HEK293 (cell line): Measurements from ENCODE around the gene SMURF2.

Source experiments
- CTCF ChIA-PET: fragments of 350-600 bp; formaldehyde crosslinking; extraction: SDS; loops from one replicate; lab custom pipeline; 2021; ENCODE audit warnings: antibody characterized with exemption; lab: Yijun Ruan, JAX
- POLR2A ChIA-PET: fragments of 300-600 bp; formaldehyde crosslinking; extraction: SDS; loops from one replicate; lab custom pipeline; 2020; ENCODE audit warnings: antibody characterized with exemption, inconsistent platforms; lab: Yijun Ruan, JAX
- H3K27ac ChIP-seq: fragments of 200-500 bp; sonication (Bioruptor generic); 2 replicates; pipeline ENCODE4 v1.5.1; 2014; ENCODE audit warnings: low read depth, low read length, control low read depth, inconsistent platforms; ENCODE audit errors: extremely low read depth
- H3K36me3 ChIP-seq, 2 experiments: fragments of 200-500 bp in 1 of 2; sonication (Bioruptor generic) in 1 of 2; 1 replicate in 1 of 2; 2 replicates in 1 of 2; pipeline ENCODE4 v1.5.1; 2014 to 2017; ENCODE audit warnings: inconsistent platforms in 2 of 2, low read length in 2 of 2; ENCODE audit not compliant: control insufficient read depth in 2 of 2, insufficient read depth in 1 of 2
- H3K4me1 ChIP-seq: fragments of 200-500 bp; sonication (Bioruptor generic); 2 replicates; pipeline ENCODE4 v1.5.1; 2014; ENCODE audit warnings: mild to moderate bottlenecking, low read length, inconsistent platforms; ENCODE audit not compliant: control insufficient read depth, insufficient read depth
- H3K4me3 ChIP-seq: 2 replicates; pipeline ENCODE4 v1.5.1; 2011; ENCODE audit warnings: low read depth, mild to moderate bottlenecking, control low read depth, low read length, moderate library complexity
- H3K9me3 ChIP-seq: fragments of 200-500 bp; sonication (Bioruptor generic); 2 replicates; pipeline ENCODE4 v1.5.1; 2014; ENCODE audit warnings: low read depth, low read length, inconsistent platforms; ENCODE audit not compliant: control insufficient read depth, insufficient read depth
- YY1 ChIP-seq: fragments of 450-650 bp; formaldehyde crosslinking; IDR thresholded peaks from 2 replicates; pipeline ENCODE4 v1.5.1; 2018; ENCODE audit warnings: missing biosample characterization, missing genetic modification characterization
- ZNF221 ChIP-seq: fragments of 450-650 bp; formaldehyde crosslinking; IDR thresholded peaks from 2 replicates; pipeline ENCODE4 v1.5.1; 2017; ENCODE audit warnings: missing biosample characterization, missing genetic modification characterization, borderline replicate concordance
- ZNF24 ChIP-seq: fragments of 450-650 bp; formaldehyde crosslinking; IDR thresholded peaks from 2 replicates; pipeline ENCODE4 v1.5.1; 2016; ENCODE audit warnings: missing biosample characterization, missing genetic modification characterization
- ZNF248 ChIP-seq: fragments of 450-650 bp; formaldehyde crosslinking; IDR thresholded peaks from 2 replicates; pipeline ENCODE4 v1.5.1; 2017; ENCODE audit warnings: missing biosample characterization, missing genetic modification characterization
- ZNF473 ChIP-seq: fragments of 450-650 bp; formaldehyde crosslinking; IDR thresholded peaks from 2 replicates; pipeline ENCODE4 v1.5.1; 2017; ENCODE audit warnings: missing biosample characterization, missing genetic modification characterization
- ZNF560 ChIP-seq: fragments of 450-650 bp; formaldehyde crosslinking; IDR thresholded peaks from 2 replicates; pipeline ENCODE4 v1.5.1; 2017; ENCODE audit warnings: missing biosample characterization, missing genetic modification characterization, borderline replicate concordance
- ZNF624 ChIP-seq: fragments of 450-650 bp; formaldehyde crosslinking; IDR thresholded peaks from 2 replicates; pipeline ENCODE4 v1.5.1; 2017; ENCODE audit warnings: missing biosample characterization, missing genetic modification characterization
- ZSCAN23 ChIP-seq: fragments of 450-650 bp; formaldehyde crosslinking; IDR thresholded peaks from 2 replicates; pipeline ENCODE4 v1.5.1; 2016; ENCODE audit warnings: missing biosample characterization, missing genetic modification characterization
- TF ChIP-seq, protein P1 (sequence below): fragments of 450-650 bp; formaldehyde crosslinking; IDR thresholded peaks from 2 replicates; pipeline ENCODE4 v1.5.1; 2016; ENCODE audit warnings: missing biosample characterization, missing genetic modification characterization
- TF ChIP-seq, protein P2 (sequence below): fragments of 450-650 bp; formaldehyde crosslinking; IDR thresholded peaks from 2 replicates; pipeline ENCODE4 v1.5.1; 2016; ENCODE audit warnings: missing biosample characterization, missing genetic modification characterization, borderline replicate concordance
- TF ChIP-seq, protein P3 (sequence below): fragments of 450-650 bp; formaldehyde crosslinking; IDR thresholded peaks from 2 replicates; pipeline ENCODE4 v1.5.1; 2016; ENCODE audit warnings: missing biosample characterization, missing genetic modification characterization
- TF ChIP-seq, protein P4 (sequence below): fragments of 450-650 bp; formaldehyde crosslinking; IDR thresholded peaks from 2 replicates; pipeline ENCODE4 v1.5.1; 2017; ENCODE audit warnings: missing biosample characterization, missing genetic modification characterization
- TF ChIP-seq, protein P5 (sequence below): fragments of 450-650 bp; formaldehyde crosslinking; IDR thresholded peaks from 2 replicates; pipeline ENCODE4 v1.5.1; 2016; ENCODE audit warnings: missing biosample characterization, missing genetic modification characterization
- TF ChIP-seq, protein P6 (sequence below): fragments of 450-650 bp; formaldehyde crosslinking; IDR thresholded peaks from 2 replicates; pipeline ENCODE4 v1.5.1; 2016; ENCODE audit warnings: missing biosample characterization, missing genetic modification characterization

Gene SMURF2

DNA sequence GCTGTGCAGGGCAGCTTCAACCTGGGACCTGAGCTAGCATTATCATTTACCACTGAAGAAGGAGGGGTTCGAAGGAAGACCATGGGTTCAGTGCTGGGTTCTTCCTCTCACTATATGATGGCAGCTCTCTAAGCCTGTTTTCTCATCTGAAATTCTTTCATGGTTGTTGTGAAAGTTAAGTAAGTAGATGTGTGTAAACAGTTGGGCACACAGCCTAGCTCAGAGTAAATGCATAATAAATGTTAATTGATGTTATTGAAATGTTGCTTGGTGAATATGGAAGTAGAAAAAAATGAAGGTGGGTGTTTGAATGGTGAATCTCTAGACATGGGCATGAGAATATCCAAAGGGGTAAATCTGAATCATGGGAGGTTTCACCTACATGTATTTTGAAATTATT lies 146.3 kb downstream of the SMURF2 start:
- H3K4me1 ChIP-seq, result no peaks in the 10 kb centered on the region
- CTCF ChIA-PET, result interaction anchor here (1.0 kb wide), 1 partner anchor 97 kb away, joined by 8 read pairs; no protein-coding TSS in a partner anchor
- no peaks in the 10 kb centered on the region for H3K9me3 ChIP-seq
- H3K4me3 ChIP-seq, result no peak overlapping the region
- POLR2A ChIA-PET, result interaction anchor here (1.7 to 1.8 kb wide), 2 partner anchors 9 to 11 kb away, joined by 5 to 18 read pairs; partner anchors contain the start of genes CEP95 and DDX5
- peaks cover 69 to 98% of the 10 kb centered on the region in 2 experiments for H3K36me3 ChIP-seq
- H3K27ac ChIP-seq, result no peak overlapping the region
- TF ChIP-seq YY1 (tag by site-specific recombination) (no peak), ZNF560 (no peak), ZNF221 (tag by site-specific recombination) (no peak), ZNF248 (tag by site-specific recombination) (no peak), ZNF473 (tag by site-specific recombination) (no peak), ZSCAN23 (tag by site-specific recombination) (no peak), ZNF24 (tag by site-specific recombination) (no peak), ZNF624 (tag by site-specific recombination) (no peak)
- TF ChIP-seq, protein P1, sequence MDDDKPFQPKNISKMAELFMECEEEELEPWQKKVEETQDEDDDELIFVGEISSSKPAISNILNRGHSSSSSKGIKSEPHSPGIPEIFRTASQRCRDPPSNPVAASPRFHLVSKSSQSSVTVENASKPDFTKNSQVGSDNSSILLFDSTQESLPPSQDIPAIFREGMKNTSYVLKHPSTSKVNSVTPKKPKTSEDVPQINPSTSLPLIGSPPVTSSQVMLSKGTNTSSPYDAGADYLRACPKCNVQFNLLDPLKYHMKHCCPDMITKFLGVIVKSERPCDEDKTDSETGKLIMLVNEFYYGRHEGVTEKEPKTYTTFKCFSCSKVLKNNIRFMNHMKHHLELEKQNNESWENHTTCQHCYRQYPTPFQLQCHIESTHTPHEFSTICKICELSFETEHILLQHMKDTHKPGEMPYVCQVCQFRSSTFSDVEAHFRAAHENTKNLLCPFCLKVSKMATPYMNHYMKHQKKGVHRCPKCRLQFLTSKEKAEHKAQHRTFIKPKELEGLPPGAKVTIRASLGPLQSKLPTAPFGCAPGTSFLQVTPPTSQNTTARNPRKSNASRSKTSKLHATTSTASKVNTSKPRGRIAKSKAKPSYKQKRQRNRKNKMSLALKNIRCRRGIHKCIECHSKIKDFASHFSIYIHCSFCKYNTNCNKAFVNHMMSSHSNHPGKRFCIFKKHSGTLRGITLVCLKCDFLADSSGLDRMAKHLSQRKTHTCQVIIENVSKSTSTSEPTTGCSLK (tag by site-specific recombination), result no peak
- TF ChIP-seq, protein P2, sequence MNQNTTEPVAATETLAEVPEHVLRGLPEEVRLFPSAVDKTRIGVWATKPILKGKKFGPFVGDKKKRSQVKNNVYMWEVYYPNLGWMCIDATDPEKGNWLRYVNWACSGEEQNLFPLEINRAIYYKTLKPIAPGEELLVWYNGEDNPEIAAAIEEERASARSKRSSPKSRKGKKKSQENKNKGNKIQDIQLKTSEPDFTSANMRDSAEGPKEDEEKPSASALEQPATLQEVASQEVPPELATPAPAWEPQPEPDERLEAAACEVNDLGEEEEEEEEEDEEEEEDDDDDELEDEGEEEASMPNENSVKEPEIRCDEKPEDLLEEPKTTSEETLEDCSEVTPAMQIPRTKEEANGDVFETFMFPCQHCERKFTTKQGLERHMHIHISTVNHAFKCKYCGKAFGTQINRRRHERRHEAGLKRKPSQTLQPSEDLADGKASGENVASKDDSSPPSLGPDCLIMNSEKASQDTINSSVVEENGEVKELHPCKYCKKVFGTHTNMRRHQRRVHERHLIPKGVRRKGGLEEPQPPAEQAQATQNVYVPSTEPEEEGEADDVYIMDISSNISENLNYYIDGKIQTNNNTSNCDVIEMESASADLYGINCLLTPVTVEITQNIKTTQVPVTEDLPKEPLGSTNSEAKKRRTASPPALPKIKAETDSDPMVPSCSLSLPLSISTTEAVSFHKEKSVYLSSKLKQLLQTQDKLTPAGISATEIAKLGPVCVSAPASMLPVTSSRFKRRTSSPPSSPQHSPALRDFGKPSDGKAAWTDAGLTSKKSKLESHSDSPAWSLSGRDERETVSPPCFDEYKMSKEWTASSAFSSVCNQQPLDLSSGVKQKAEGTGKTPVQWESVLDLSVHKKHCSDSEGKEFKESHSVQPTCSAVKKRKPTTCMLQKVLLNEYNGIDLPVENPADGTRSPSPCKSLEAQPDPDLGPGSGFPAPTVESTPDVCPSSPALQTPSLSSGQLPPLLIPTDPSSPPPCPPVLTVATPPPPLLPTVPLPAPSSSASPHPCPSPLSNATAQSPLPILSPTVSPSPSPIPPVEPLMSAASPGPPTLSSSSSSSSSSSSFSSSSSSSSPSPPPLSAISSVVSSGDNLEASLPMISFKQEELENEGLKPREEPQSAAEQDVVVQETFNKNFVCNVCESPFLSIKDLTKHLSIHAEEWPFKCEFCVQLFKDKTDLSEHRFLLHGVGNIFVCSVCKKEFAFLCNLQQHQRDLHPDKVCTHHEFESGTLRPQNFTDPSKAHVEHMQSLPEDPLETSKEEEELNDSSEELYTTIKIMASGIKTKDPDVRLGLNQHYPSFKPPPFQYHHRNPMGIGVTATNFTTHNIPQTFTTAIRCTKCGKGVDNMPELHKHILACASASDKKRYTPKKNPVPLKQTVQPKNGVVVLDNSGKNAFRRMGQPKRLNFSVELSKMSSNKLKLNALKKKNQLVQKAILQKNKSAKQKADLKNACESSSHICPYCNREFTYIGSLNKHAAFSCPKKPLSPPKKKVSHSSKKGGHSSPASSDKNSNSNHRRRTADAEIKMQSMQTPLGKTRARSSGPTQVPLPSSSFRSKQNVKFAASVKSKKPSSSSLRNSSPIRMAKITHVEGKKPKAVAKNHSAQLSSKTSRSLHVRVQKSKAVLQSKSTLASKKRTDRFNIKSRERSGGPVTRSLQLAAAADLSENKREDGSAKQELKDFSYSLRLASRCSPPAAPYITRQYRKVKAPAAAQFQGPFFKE (tag by site-specific recombination), result no peak
- TF ChIP-seq, protein P3, sequence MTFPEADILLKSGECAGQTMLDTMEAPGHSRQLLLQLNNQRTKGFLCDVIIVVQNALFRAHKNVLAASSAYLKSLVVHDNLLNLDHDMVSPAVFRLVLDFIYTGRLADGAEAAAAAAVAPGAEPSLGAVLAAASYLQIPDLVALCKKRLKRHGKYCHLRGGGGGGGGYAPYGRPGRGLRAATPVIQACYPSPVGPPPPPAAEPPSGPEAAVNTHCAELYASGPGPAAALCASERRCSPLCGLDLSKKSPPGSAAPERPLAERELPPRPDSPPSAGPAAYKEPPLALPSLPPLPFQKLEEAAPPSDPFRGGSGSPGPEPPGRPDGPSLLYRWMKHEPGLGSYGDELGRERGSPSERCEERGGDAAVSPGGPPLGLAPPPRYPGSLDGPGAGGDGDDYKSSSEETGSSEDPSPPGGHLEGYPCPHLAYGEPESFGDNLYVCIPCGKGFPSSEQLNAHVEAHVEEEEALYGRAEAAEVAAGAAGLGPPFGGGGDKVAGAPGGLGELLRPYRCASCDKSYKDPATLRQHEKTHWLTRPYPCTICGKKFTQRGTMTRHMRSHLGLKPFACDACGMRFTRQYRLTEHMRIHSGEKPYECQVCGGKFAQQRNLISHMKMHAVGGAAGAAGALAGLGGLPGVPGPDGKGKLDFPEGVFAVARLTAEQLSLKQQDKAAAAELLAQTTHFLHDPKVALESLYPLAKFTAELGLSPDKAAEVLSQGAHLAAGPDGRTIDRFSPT (tag by site-specific recombination), result no peak
- TF ChIP-seq, protein P4, sequence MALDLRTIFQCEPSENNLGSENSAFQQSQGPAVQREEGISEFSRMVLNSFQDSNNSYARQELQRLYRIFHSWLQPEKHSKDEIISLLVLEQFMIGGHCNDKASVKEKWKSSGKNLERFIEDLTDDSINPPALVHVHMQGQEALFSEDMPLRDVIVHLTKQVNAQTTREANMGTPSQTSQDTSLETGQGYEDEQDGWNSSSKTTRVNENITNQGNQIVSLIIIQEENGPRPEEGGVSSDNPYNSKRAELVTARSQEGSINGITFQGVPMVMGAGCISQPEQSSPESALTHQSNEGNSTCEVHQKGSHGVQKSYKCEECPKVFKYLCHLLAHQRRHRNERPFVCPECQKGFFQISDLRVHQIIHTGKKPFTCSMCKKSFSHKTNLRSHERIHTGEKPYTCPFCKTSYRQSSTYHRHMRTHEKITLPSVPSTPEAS (tag by site-specific recombination), result no peak
- TF ChIP-seq, protein P5, sequence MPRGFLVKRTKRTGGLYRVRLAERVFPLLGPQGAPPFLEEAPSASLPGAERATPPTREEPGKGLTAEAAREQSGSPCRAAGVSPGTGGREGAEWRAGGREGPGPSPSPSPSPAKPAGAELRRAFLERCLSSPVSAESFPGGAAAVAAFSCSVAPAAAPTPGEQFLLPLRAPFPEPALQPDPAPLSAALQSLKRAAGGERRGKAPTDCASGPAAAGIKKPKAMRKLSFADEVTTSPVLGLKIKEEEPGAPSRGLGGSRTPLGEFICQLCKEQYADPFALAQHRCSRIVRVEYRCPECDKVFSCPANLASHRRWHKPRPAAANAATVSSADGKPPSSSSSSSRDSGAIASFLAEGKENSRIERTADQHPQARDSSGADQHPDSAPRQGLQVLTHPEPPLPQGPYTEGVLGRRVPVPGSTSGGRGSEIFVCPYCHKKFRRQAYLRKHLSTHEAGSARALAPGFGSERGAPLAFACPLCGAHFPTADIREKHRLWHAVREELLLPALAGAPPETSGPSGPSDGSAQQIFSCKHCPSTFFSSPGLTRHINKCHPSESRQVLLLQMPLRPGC (tag by site-specific recombination), result no peak
- TF ChIP-seq, protein P6, sequence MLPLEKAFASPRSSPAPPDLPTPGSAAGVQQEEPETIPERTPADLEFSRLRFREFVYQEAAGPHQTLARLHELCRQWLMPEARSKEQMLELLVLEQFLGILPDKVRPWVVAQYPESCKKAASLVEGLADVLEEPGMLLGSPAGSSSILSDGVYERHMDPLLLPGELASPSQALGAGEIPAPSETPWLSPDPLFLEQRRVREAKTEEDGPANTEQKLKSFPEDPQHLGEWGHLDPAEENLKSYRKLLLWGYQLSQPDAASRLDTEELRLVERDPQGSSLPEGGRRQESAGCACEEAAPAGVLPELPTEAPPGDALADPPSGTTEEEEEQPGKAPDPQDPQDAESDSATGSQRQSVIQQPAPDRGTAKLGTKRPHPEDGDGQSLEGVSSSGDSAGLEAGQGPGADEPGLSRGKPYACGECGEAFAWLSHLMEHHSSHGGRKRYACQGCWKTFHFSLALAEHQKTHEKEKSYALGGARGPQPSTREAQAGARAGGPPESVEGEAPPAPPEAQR, result no peak
